Thyroid gland (tissue), 4 donors: ENCODE measurements around the gene N4BP2L2.

ENCODE experiments used
- POLR2A ChIP-seq, 2 donors: fragments of 450-650 bp; IDR thresholded peaks; one replicate each; pipeline ENCODE4 v1.6.1; 2017; ENCODE audit warnings: antibody characterized with exemption in 2 of 2, mild to moderate bottlenecking in 2 of 2, moderate library complexity in 1 of 2
- TF ChIP-seq, protein P1 (sequence below), 6 experiments: fragments of 200-600 bp in 3 of 6; fragments of 450-650 bp in 3 of 6; sonication (generic) in 3 of 6; IDR thresholded peaks; one replicate each; pipeline ENCODE4 v1.5.1; 2016 to 2019; ENCODE audit warnings: antibody characterized with exemption in 6 of 6, mild to moderate bottlenecking in 2 of 6, inconsistent platforms in 1 of 6, moderate library complexity in 1 of 6

DNA sequence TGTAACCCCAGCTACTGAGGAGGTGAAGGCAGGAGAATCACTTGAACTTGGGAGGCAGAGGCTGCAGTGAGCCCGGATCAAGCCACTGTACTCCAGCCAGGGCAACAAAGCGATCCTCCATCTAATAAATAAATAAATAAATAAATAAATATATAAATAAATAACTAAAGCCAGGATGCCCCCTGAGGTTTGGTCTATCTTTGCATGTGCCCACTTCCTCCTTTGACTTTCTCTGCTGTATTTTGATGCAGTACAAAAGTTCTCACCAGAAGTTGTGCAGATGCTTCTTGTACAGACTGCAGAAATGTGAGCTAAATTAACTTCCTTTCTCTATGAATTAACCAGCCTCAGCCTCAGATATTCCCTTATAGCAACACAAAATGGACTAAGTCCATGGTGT lies 6.5 kb upstream of the N4BP2L2 start:
- TF ChIP-seq POLR2A (IDR thresholded peaks at IDR 0.05) = no peak
- TF ChIP-seq, protein P1, sequence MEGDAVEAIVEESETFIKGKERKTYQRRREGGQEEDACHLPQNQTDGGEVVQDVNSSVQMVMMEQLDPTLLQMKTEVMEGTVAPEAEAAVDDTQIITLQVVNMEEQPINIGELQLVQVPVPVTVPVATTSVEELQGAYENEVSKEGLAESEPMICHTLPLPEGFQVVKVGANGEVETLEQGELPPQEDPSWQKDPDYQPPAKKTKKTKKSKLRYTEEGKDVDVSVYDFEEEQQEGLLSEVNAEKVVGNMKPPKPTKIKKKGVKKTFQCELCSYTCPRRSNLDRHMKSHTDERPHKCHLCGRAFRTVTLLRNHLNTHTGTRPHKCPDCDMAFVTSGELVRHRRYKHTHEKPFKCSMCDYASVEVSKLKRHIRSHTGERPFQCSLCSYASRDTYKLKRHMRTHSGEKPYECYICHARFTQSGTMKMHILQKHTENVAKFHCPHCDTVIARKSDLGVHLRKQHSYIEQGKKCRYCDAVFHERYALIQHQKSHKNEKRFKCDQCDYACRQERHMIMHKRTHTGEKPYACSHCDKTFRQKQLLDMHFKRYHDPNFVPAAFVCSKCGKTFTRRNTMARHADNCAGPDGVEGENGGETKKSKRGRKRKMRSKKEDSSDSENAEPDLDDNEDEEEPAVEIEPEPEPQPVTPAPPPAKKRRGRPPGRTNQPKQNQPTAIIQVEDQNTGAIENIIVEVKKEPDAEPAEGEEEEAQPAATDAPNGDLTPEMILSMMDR (IDR thresholded peaks at IDR 0.05) = no peak
